IPS-15b (cell line): Measurements from ENCODE around the gene QDPR.

Experiments used
- H3K27me3 ChIP-seq: one replicate; pipeline ENCODE4 v1.6.1; 2013; ENCODE audit warnings: low read length; ENCODE audit not compliant: control insufficient read depth, insufficient read depth
- H3K36me3 ChIP-seq: one replicate; pipeline ENCODE4 v1.6.1; 2013; ENCODE audit warnings: low read length; ENCODE audit not compliant: control insufficient read depth, insufficient read depth
- H3K4me1 ChIP-seq: one replicate; pipeline ENCODE4 v1.6.1; 2013; ENCODE audit warnings: mild to moderate bottlenecking, low read length; ENCODE audit not compliant: control insufficient read depth, insufficient read depth
- H3K4me3 ChIP-seq: one replicate; pipeline ENCODE4 v1.5.1; 2013; ENCODE audit warnings: low read depth, low read length
- H3K9ac ChIP-seq: one replicate; pipeline ENCODE4 v1.6.1; 2013; ENCODE audit warnings: low read depth, mild to moderate bottlenecking, low read length
- H3K9me3 ChIP-seq: one replicate; pipeline ENCODE4 v1.6.1; 2013; ENCODE audit warnings: mild to moderate bottlenecking, low read length; ENCODE audit not compliant: control insufficient read depth, insufficient read depth

QDPR gene

DNA sequence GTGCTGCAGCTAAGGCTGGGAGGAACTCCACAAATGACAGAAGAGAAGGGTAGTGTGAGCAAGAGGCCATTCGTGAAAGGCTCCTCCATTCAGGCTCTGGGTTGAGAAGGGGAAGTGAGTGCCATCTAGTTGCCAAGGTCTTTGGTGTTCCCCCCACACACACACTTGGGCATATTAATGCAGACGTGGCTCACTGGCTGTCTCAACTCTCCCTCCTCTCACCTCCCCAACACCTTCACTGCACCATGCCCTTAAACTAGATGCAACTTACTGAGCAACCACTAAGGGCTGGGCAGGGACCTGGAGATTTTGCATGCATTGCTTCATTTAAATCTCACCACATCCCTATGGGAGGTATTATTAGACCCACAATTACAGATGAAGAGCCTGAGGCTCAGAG lies 11.8 kb upstream of the QDPR start:
- H3K27me3 ChIP-seq, result no peaks in the 10 kb centered on the region
- H3K36me3 ChIP-seq, result no peaks in the 10 kb centered on the region
- H3K9me3 ChIP-seq, result no peaks in the 10 kb centered on the region
- H3K9ac ChIP-seq, result no peak overlapping the region
- H3K4me3 ChIP-seq, result no peak overlapping the region
- peaks cover 4% of the 10 kb centered on the region for H3K4me1 ChIP-seq

DNA sequence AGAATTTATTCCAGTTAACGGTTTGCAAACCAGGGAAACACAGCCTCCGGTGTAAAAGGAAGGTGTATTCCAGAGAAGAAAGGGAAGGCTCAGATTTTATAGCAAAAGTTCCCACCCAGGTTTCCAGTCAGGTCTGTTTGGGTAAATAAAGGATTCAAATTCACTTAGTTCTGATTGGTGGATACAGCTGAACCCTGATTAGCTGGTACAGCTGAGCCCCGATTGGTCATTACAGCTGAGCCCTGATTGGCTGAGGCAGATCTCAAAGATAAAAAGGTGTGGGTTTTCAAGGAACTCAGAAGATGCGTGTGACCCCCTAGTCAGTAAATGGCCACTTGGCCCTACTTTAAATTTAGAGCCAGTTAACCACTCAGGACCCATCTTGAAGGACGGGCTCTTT lies 9.7 kb upstream of the QDPR start:
- H3K4me1 ChIP-seq, result peaks cover 13% of the 10 kb centered on the region
- H3K9me3 ChIP-seq, result no peaks in the 10 kb centered on the region
- H3K4me3 ChIP-seq, result no peak overlapping the region
- H3K27me3 ChIP-seq, result no peaks in the 10 kb centered on the region
- no peak overlapping the region for H3K9ac ChIP-seq
- H3K36me3 ChIP-seq, result no peaks in the 10 kb centered on the region

DNA sequence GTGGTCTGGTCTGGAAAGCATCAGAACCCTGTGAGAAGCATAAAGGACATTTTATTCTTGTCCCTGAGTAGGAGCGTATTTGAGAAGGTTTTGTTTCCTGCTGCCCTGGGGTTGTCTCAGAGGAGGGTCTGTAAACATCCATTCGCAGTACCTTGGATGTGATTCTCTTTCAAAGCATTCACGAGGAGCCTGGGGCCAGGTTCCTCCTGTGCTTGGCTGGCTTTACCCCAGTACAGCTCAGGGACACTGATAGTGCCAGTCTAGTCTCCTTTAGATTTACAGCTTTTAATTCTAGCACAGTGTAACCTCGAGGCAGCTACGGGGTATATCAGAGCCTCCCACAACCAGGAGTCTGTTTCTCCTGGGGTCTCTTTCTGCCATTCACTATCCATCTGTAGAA lies 5.8 kb upstream of the QDPR start:
- H3K9ac ChIP-seq, result no peak overlapping the region
- H3K4me1 ChIP-seq, result peaks cover 13% of the 10 kb centered on the region
- peaks cover 6% of the 10 kb centered on the region for H3K27me3 ChIP-seq
- no peaks in the 10 kb centered on the region for H3K36me3 ChIP-seq
- peak overlapping the region; percentile 3 for H3K4me3 ChIP-seq
- no peaks in the 10 kb centered on the region for H3K9me3 ChIP-seq

DNA sequence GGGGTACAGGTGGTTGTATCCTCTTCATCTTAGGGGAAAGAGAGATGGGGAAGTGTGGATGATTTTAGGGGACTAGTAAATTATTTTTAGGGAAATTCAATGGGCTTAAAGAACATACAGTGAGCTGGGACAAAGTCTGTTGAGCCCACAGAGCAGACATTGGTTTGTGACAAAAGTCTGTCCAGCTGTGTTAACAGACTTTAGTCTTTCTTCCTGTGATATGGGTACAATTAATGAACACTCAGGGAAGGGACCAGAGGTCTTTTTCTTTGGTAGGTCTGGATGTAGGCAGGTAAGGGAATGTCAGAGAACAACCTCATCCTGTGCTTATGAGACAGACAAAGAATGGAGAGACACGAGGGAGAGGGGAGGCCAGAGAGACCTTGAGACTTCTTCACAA lies 5.1 kb upstream of the QDPR start:
- Histone ChIP-seq H3K4me1 (peaks cover 13% of the 10 kb centered on the region), H3K27me3 (peaks cover 9% of the 10 kb centered on the region), H3K4me3 (no peak overlapping the region), H3K36me3 (no peaks in the 10 kb centered on the region), H3K9me3 (no peaks in the 10 kb centered on the region), H3K9ac (no peak overlapping the region)

DNA sequence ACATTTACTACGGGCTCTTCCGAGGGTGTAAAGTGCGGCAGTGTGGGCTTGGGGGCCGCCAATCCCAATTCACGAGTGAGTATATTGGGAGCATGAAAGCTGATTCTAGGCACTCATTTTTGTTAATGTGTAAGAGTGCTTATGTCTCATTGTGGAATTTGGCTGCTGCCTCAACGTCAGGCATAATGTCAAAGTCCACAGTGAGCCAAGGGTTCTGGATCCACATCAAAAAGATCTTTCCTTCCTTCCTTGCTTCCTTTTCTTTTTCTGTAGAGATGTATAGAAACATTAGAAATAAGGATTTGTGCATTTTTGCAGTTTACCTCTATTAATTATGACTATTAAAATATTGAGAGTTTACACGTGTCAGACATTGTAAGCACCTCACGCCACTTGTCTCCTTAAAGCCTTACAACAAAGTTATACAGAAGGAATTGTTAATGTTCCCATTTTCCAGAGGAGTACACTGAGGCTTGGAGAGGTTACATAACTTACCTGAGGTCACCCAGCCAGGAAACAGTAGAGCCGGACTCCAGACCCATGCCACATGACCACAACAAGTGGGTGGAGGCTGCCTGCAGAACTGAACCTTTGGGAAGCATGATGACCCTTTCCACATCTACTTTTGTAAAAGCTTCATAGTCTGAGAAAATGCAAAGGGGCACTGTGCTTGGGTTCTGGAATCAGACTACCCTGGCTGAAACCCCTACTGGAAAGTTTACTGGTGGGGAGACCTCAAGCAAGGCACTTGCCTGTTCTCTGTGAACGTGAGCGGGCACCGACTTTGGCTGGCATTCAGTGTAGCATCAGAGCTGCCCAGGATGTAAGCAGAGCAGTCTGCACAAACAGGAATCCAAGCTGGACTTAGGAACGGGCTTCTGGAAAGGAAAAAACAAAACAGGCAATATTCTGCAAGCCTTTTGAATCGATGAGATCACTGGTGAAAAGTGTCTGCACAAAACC lies 3.8 kb upstream of the QDPR start:
- Histone ChIP-seq H3K27me3 (peaks cover 9% of the 10 kb centered on the region), H3K36me3 (no peaks in the 10 kb centered on the region), H3K4me1 (peaks cover 13% of the 10 kb centered on the region), H3K9ac (no peak overlapping the region), H3K9me3 (no peaks in the 10 kb centered on the region), H3K4me3 (no peak overlapping the region)

DNA sequence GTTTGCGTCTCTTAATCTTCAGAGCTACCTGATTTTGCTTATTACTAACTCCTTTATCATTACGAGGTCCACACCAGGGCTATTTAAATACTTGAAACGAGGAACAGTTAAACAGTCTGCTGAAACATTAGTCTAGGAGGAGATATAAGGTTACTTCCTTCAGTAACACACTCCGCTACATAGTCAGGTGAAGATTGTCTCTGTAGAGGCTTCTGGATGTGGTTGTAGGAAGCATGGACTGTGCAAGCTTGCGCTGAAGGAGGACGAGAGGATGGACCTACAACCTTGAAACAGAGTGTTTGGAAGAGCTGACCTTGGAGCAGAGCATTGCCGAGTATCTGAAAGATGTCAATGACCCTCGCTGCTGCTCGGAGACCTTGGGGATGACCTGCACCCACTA lies 3.0 kb upstream of the QDPR start, which contains the start of gene CLRN2:
Gene CLRN2 (plus strand): TSS at position 301 of the 400 bp plus-strand sequence. CDS start 102 bp downstream, outside the sequence.
- Histone ChIP-seq H3K9ac (no peak within 1 kb of the TSS), H3K36me3 (no peaks in the 10 kb centered on the region), H3K27me3 (peaks cover 9% of the 10 kb centered on the region), H3K4me3 (no peak within 1 kb of the TSS), H3K4me1 (peaks cover 15% of the 10 kb centered on the region), H3K9me3 (no peaks in the 10 kb centered on the region)

DNA sequence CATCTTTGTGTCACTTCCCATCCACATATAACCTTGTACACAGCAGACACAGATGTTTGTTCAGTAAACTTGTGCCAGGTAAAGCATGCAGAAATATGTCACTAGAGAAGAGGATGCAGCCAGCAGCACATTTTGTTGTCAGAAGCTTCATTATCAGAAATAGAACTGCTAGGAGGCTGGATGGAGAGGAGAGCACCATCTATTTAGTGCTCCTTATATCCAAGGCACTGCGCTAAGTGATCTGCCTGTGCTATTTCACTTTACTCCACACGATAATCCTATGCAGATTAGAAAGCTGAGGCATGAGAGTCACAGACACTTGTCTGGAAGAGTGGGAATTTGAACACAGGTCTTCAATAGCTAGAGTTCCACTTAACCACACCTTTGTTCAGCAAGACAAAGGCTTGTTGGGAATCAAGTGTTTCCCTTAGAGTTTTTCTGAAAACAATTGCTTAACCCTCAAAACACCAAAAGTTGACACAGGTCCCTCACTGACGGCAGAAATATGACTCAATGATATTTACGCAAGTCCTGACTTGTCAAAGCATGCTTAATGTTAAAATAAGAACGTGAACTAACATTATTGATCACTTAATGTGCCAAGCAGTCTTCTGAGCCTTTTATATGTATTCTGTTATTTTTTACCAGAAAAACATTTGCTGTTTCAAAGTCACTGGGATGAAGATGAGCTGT lies 1.2 kb upstream of the QDPR start:
- H3K4me3 ChIP-seq, result no peak overlapping the region
- H3K36me3 ChIP-seq, result no peaks in the 10 kb centered on the region
- peaks cover 10% of the 10 kb centered on the region for H3K4me1 ChIP-seq
- H3K9me3 ChIP-seq, result no peaks in the 10 kb centered on the region
- H3K27me3 ChIP-seq, result peaks cover 9% of the 10 kb centered on the region
- H3K9ac ChIP-seq, result no peak overlapping the region

DNA sequence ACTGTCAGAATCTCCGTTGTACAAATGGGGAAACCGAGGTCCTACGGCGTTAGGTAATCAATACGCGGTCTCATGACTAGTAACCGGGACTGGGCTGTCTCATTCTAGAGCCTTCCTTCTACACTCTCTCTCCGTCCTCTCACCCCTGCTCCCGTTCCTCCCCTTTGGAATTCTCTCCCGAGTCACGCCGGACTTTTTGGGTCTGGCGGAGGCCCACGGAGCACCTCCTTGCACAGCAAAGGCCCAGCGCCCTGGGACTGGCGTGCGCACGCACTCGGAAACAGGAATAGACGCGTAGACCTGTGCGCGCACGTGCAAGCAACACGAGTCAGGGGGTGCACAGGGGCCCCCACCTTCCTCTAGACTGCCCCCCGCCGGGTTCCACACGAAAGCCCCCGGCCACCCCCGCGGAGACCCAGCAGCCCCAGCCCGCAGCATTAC lies 361 bp downstream of the QDPR start:
- peak overlapping the region; percentile 84 for H3K4me3 ChIP-seq
- H3K27me3 ChIP-seq, result peaks cover 9% of the 10 kb centered on the region
- H3K36me3 ChIP-seq, result no peaks in the 10 kb centered on the region
- H3K9me3 ChIP-seq, result no peaks in the 10 kb centered on the region
- H3K4me1 ChIP-seq, result peaks cover 3% of the 10 kb centered on the region
- H3K9ac ChIP-seq, result peak overlapping the region; percentile 39

DNA sequence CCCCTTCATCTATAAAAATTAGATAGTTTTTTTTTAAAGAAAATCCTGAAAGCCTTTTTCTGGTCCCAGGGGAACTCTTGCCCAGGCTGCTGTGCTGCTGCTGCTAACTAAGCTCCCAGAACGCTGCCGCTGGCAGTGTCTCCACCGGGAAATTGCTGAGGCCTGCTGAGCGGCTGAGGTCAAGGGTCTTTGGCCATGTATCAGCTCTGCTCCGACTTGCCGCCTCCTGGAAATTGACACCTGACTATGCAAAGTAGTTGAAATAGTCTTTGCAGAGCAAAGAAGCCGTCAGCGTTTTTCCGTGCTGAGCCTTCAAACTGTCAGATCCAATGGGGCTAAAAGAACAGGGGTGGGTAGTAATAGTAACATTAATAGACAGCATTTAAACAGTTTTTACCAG lies 839 bp downstream of the QDPR start:
- Histone ChIP-seq H3K9ac (no peak overlapping the region), H3K27me3 (peaks cover 9% of the 10 kb centered on the region), H3K36me3 (no peaks in the 10 kb centered on the region), H3K4me3 (peak overlapping the region; percentile 84), H3K9me3 (no peaks in the 10 kb centered on the region), H3K4me1 (peaks cover 3% of the 10 kb centered on the region)

DNA sequence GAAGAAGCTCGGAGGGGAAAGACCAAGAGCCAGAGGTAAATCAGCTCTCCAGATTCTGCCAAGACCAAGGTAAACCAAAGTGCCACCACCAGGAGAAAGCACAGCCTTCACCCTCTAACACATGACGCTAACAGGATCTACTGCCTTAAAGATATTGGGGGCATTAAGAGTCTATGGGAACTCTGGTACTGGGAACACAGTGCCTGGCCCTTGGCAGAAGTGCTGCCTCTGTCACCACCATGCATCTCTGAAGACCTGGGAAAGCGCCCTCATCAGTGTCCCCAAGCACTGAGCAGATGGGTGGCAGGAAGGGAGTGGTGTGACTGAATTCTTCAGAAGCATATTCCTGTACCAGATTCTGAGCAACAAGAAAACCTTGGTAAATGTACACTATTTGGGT lies 1.3 kb downstream of the QDPR start:
- no peak overlapping the region for H3K9ac ChIP-seq

DNA sequence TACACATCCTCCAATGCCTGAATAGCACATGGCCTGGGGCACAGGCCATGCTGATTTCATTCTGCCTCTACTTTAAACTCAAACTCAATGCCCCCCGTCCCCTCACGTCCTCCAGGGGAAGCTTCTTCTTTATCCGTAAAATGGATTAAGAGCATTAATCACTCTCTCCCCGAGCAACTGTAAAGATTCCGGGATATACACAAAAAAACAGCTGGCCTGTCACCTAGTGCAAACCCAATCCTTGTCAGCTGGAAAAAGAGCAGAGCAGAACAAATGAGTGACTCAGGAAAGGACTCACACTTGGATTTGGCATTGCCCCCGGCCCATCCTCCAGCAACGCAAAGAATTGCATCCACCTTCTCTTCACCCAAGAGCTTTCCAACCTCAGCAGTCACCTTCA lies 7.8 kb downstream of the QDPR start:
- Histone ChIP-seq H3K4me1 (no peaks in the 10 kb centered on the region), H3K9ac (no peak overlapping the region), H3K9me3 (no peaks in the 10 kb centered on the region), H3K27me3 (no peaks in the 10 kb centered on the region), H3K4me3 (no peak overlapping the region), H3K36me3 (peaks cover 3% of the 10 kb centered on the region)

More for the DNA sequence above, 1.3 kb downstream of the QDPR start:
- Histone ChIP-seq H3K27me3 (peaks cover 9% of the 10 kb centered on the region), H3K4me1 (peaks cover 3% of the 10 kb centered on the region), H3K9me3 (no peaks in the 10 kb centered on the region), H3K4me3 (peak overlapping the region; percentile 84), H3K36me3 (no peaks in the 10 kb centered on the region)

DNA sequence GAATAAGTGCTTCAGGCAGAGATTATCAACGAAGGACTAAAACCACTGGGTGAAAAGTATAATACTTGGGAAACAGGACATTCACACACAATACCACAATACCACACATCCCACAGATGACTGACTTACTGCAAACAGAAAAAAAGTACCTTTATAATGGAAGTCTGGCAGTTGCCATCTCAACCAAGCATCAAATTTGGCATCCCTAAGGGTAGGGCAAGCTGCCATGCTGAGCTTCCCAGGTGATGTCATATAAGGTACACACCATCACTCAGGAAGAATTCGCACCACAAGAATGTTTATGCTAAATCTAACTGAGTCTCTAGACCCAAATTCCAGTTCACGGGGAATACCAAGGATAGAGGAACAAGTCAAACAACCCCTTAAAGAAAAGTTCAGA lies 9.1 kb downstream of the QDPR start:
- no peak overlapping the region for H3K4me3 ChIP-seq
- H3K36me3 ChIP-seq, result peaks cover 3% of the 10 kb centered on the region
- no peaks in the 10 kb centered on the region for H3K27me3 ChIP-seq
- no peaks in the 10 kb centered on the region for H3K4me1 ChIP-seq
- H3K9ac ChIP-seq, result no peak overlapping the region
- no peaks in the 10 kb centered on the region for H3K9me3 ChIP-seq
